Measurements from ENCODE around the gene PDK2. TPM values are rescaled to one million over a fixed set of nuclear protein-coding genes. Genes with fewer than 3 reads are reported as not detected.

The PDK2 gene
- total and polyA plus RNA-seq, 2 experiments from 2014 or later = 12.0 to 15.9 TPM

- Histone ChIP-seq H3K27ac (ENCODE audit: low read depth) (no peak overlapping the region), H3F3A (replicated peaks; ENCODE audit: low read depth) (no peaks in the 10 kb centered on the region), H3K79me2 (replicated peaks; ENCODE audit: insufficient read depth) (no peaks in the 10 kb centered on the region), H3K4me2 (no peak overlapping the region), H3K4me3 (no peak overlapping the region), H3K4me1 (ENCODE audit: insufficient read depth) (no peaks in the 10 kb centered on the region), H3K36me3 (ENCODE audit: insufficient read depth) (no peaks in the 10 kb centered on the region), H3K27me3 (ENCODE audit: insufficient read depth) (no peaks in the 10 kb centered on the region), H3K9me2 (ENCODE audit: insufficient read depth) (no peaks in the 10 kb centered on the region), H4K20me1 (replicated peaks; ENCODE audit: insufficient read depth) (no peaks in the 10 kb centered on the region), H2AFZ (no peak overlapping the region)
- Mint-ChIP-seq H3K4me3 (no peak overlapping the region), H3K27ac (no peak overlapping the region), H3K36me3 (ENCODE audit: low read depth) (no peaks in the 10 kb centered on the region; the same call in 2 of the 3 replicates), H3K27me3 (ENCODE audit: insufficient read depth, low read depth, poor library complexity) (peaks cover 12% of the 10 kb centered on the region), H3K4me1 (peaks cover 5% of the 10 kb centered on the region), H3K9me3 (no peaks in the 10 kb centered on the region; the same call in 2 of the 3 replicates)
- no peak for ATAC-seq
- DNase-seq (ENCODE audit: low spot score) = no peak
- TF ChIP-seq ZNF114 (CRISPR knock-in tag; IDR thresholded peaks at IDR 0.05) (no peak), ETS1 (IDR thresholded peaks at IDR 0.05) (no peak), JUNB (IDR thresholded peaks at IDR 0.05; ENCODE audit: unreplicated experiment) (no peak), CREB1 (CRISPR knock-in tag; IDR thresholded peaks at IDR 0.05; ENCODE audit: low read depth) (no peak), REST (IDR thresholded peaks at IDR 0.05; ENCODE audit: unreplicated experiment) (no peak), NANOG (IDR thresholded peaks at IDR 0.05; ENCODE audit: borderline replicate concordance) (no peak), STAT1 (IDR thresholded peaks at IDR 0.05; ENCODE audit: unreplicated experiment) (no peak), ZNF462 (CRISPR knock-in tag; IDR thresholded peaks at IDR 0.05) (no peak), ZNF331 (CRISPR knock-in tag; IDR thresholded peaks at IDR 0.05; ENCODE audit: low read depth) (no peak), EZH2 (IDR thresholded peaks at IDR 0.05; ENCODE audit: low read depth, unreplicated experiment) (no peak), POLR2AphosphoS5 (IDR thresholded peaks at IDR 0.05; ENCODE audit: low read depth) (no peak), CTCF (conservative IDR thresholded peaks at IDR 0.05; ENCODE audit: low read depth in 2 of 2) (no peak), EZH2phosphoT487 (IDR thresholded peaks at IDR 0.05; ENCODE audit: unreplicated experiment) (no peak)
Observed at GRCh38 chr17:50093807-50094206, 1.3 kb upstream of the PDK2 start.
